ENCODE results near the gene PCDH18. TPM values are rescaled to one million over a fixed set of nuclear protein-coding genes. Genes with fewer than 3 reads are reported as not detected.
A peak's percentile ranks its signal among the peaks of the same experiment; 100 is the strongest.

PCDH18 gene
- total and polyA plus RNA-seq, 2 of the 4 experiments (the other 2 are of a cell fraction): 41.3 to 119 TPM

DNA sequence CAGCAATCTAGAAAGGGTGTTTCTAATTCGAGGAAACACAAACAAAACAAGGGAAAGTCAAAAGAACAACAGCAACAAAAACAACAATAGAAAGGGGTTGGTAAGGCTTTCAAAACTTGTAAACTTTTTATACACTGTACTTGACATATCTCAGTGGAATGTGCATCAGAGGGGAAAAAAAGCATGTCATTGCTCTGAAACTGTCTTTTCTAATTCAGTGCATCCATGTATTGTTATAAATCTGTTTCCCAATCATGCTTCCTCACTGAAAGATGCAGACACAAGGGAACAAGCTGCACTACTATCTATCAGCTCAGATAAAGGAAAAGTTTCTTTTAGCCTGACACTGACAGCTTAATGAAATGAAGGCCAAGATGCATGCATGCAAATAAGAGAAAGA, 44.2 kb upstream of the PCDH18 start:
- TF ChIP-seq FOS (IDR thresholded peaks at IDR 0.05; ENCODE audit: low read depth, low read length) (no peak), NFE2L2 (IDR thresholded peaks at IDR 0.05; ENCODE audit: low read depth, low read length) (no peak), RAD21 (IDR thresholded peaks at IDR 0.05; ENCODE audit: low read length) (no peak), MAZ (IDR thresholded peaks at IDR 0.05; ENCODE audit: borderline replicate concordance, low read depth, low read length) (no peak), POLR2A (IDR thresholded peaks at IDR 0.05; ENCODE audit: low read depth, low read length) (no peak), CEBPB (IDR thresholded peaks at IDR 0.05; ENCODE audit: low read depth, low read length) (no peak), BHLHE40 (IDR thresholded peaks at IDR 0.05; ENCODE audit: low read depth, low read length) (no peak), MXI1 (IDR thresholded peaks at IDR 0.05; ENCODE audit: borderline replicate concordance, low read depth, low read length) (no peak), MAFK (IDR thresholded peaks at IDR 0.05; ENCODE audit: low read depth, low read length) (no peak)
- TF ChIP-seq, protein P1, sequence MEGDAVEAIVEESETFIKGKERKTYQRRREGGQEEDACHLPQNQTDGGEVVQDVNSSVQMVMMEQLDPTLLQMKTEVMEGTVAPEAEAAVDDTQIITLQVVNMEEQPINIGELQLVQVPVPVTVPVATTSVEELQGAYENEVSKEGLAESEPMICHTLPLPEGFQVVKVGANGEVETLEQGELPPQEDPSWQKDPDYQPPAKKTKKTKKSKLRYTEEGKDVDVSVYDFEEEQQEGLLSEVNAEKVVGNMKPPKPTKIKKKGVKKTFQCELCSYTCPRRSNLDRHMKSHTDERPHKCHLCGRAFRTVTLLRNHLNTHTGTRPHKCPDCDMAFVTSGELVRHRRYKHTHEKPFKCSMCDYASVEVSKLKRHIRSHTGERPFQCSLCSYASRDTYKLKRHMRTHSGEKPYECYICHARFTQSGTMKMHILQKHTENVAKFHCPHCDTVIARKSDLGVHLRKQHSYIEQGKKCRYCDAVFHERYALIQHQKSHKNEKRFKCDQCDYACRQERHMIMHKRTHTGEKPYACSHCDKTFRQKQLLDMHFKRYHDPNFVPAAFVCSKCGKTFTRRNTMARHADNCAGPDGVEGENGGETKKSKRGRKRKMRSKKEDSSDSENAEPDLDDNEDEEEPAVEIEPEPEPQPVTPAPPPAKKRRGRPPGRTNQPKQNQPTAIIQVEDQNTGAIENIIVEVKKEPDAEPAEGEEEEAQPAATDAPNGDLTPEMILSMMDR (conservative IDR thresholded peaks at IDR 0.05; ENCODE audit: low read depth, low read length): no peak
- TF ChIP-seq, protein P2, sequence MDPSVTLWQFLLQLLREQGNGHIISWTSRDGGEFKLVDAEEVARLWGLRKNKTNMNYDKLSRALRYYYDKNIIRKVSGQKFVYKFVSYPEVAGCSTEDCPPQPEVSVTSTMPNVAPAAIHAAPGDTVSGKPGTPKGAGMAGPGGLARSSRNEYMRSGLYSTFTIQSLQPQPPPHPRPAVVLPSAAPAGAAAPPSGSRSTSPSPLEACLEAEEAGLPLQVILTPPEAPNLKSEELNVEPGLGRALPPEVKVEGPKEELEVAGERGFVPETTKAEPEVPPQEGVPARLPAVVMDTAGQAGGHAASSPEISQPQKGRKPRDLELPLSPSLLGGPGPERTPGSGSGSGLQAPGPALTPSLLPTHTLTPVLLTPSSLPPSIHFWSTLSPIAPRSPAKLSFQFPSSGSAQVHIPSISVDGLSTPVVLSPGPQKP (IDR thresholded peaks at IDR 0.05; ENCODE audit: borderline replicate concordance, low read depth, low read length): no peak
- CTCF ChIA-PET: no interaction called here
- no peak overlapping the region for H3K4me2 ChIP-seq (ENCODE audit: low read depth, low read length)
- POLR2A ChIA-PET (ENCODE audit: unreplicated experiment): no interaction called here
- 0 out of 2 replicates have a peak, but pooled peaks cover 2% of the 10 kb centered on the region for H3K4me1 ChIP-seq (ENCODE audit: control insufficient read depth, insufficient read depth, low read length)
- H3K14ac ChIP-seq (replicated peaks; ENCODE audit: low read depth, low read length): no peak overlapping the region
- no peak overlapping the region for H3K56ac ChIP-seq (ENCODE audit: extremely low read depth, insufficient read depth, low read length)
- H2BK20ac ChIP-seq (ENCODE audit: low read depth, low read length): no peak overlapping the region
- no TSS peak for BruUV-seq (replicated peaks)
- ATAC-seq (ENCODE audit: low read depth) (peak; percentile 48; the same call in 1 of the 2 replicates), DNase-seq (peak; percentile 4)
- H3K9me1 ChIP-seq (ENCODE audit: insufficient read depth, low read length): no peaks in the 10 kb centered on the region
- dilution Hi-C loops (cut with HindIII; ENCODE audit: low sequenced_read_pairs, unreplicated experiment): no loop called here
- no peak overlapping the region for H2AFZ ChIP-seq (replicated peaks; ENCODE audit: low read length, poor library complexity)
- no peak overlapping the region for H2AK9ac ChIP-seq (replicated peaks; ENCODE audit: low read depth, low read length, poor library complexity)
- H3K4me3 ChIP-seq (ENCODE audit: insufficient read depth, low read depth, low read length): no peak overlapping the region
- H3K79me1 ChIP-seq (ENCODE audit: low read depth in 1 of 2, low read length in 2 of 2): no peaks in the 10 kb centered on the region
- no peaks in the 10 kb centered on the region for H3K36me3 ChIP-seq (ENCODE audit: control insufficient read depth, insufficient read depth, low read length)
- intact Hi-C loops (cut with micrococcal nuclease): no loop called here
- H2BK120ac ChIP-seq (ENCODE audit: low read depth, low read length): no peak overlapping the region
- no peak overlapping the region for H3K23ac ChIP-seq (ENCODE audit: low read depth, low read length)
- no peak overlapping the region for H4K8ac ChIP-seq (ENCODE audit: low read depth in 2 of 2, low read length in 2 of 2)
- H4K20me1 ChIP-seq (ENCODE audit: insufficient read depth, low read length): no peaks in the 10 kb centered on the region
- H3K9ac ChIP-seq (ENCODE audit: low read depth, low read length): no peak overlapping the region
- no peak overlapping the region for H2BK5ac ChIP-seq (ENCODE audit: low read depth, low read length, poor library complexity, severe bottlenecking)
- in situ Hi-C loops (cut with MboI; ENCODE audit: low sequenced_read_pairs): no loop called here
- no peak overlapping the region for H2BK15ac ChIP-seq (ENCODE audit: low read depth, low read length)
- no peak overlapping the region for H2AK5ac ChIP-seq (ENCODE audit: low read depth, low read length)
- H4K5ac ChIP-seq (ENCODE audit: low read depth, low read length): no peak overlapping the region
- H3K9me3 ChIP-seq (ENCODE audit: control insufficient read depth, insufficient read depth, low read length): no peaks in the 10 kb centered on the region
- H3K27ac ChIP-seq (ENCODE audit: insufficient read depth, low read length): no peak overlapping the region
- H4K91ac ChIP-seq (ENCODE audit: insufficient read depth, low read depth, low read length): no peak overlapping the region
- peak overlapping the region; percentile 59; the same call in 1 of the 2 replicates for H3K18ac ChIP-seq (ENCODE audit: low read depth, low read length)
- WGBS, 2 experiments (ENCODE audit: extremely low coverage in 2 of 2, insufficient read length in 1 of 2): no CpG with 5 or more reads among the region's 1 CpG
- no peaks in the 10 kb centered on the region for H3K27me3 ChIP-seq (ENCODE audit: control insufficient read depth, insufficient read depth, low read length)
- H3K4ac ChIP-seq (ENCODE audit: low read depth, low read length): no peak overlapping the region
